Fibroblast of skin of right biceps (primary cell): Measurements from ENCODE around the gene LMF2.
A peak's percentile ranks its signal among the peaks of the same experiment; 100 is the strongest.

Source experiments
- DNase-seq: peaks from one replicate; pipeline ENCODE4 v3.0.0-alpha.2; 2013

Gene LMF2, protein sequence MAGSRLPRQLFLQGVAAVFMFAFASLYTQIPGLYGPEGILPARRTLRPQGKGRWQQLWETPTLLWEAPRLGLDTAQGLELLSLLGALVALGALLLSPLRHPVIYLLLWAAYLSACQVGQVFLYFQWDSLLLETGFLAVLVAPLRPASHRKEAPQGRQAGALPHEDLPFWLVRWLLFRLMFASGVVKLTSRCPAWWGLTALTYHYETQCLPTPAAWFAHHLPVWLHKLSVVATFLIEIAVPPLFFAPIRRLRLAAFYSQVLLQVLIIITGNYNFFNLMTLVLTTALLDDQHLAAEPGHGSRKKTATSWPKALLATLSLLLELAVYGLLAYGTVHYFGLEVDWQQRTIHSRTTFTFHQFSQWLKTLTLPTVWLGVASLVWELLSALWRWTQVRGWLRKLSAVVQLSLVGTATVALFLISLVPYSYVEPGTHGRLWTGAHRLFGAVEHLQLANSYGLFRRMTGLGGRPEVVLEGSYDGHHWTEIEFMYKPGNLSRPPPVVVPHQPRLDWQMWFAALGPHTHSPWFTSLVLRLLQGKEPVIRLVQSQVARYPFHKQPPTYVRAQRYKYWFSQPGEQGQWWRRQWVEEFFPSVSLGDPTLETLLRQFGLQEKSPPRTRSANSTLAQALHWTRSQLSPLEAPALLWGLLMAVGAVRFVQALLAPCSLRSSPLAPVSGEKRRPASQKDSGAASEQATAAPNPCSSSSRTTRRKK

DNA sequence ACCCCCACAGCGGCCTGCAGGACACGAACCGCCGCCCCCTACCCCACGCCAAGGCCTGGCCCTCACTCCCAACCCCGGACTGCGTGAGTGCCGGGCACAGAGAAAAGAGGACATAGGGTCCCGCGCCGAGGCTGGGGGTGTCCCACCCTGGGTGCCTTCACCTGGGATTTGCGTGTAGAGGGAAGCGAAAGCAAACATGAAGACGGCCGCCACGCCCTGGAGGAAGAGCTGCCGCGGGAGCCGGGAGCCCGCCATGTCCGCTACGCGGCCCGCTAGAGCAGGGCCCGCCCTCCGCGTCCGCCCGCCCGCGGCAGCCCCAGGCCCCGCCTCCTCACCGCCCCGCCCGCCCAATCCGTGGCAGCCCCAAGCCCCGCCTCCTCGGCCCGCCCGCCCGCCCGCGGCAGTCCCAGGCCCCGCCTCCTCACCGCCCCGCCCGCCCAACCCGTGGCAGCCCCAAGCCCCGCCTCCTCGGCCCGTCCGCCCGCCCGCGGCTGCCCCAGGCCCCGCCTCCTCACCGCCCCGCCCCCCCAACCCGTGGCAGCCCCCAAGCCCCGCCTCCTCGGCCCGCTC, at the start of gene LMF2:
TSS of gene LMF2 (minus strand) at position 282 of the 570 bp plus-strand sequence. CDS start at position 255, 27 bp downstream.
- no peak for DNase-seq

DNA sequence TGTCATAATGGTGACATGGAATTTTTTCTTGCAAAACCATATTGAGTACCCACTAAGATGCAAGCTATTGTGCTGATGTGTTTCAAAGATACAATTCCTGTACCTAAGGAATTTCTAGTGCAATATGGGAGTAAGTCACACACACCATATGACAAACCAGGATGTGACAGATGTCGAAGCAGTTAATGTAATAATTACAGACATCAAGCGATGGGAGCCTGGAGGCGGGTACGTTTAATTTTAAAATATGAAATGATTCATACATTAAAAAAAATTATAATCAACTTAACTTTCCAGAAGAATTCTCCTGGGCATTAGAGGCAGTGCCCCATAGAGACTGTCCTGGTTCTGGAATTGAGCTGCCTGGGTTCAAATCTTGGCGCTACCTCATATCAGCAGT, 49.2 kb upstream of the LMF2 start:
- DNase-seq, result no peak

DNA sequence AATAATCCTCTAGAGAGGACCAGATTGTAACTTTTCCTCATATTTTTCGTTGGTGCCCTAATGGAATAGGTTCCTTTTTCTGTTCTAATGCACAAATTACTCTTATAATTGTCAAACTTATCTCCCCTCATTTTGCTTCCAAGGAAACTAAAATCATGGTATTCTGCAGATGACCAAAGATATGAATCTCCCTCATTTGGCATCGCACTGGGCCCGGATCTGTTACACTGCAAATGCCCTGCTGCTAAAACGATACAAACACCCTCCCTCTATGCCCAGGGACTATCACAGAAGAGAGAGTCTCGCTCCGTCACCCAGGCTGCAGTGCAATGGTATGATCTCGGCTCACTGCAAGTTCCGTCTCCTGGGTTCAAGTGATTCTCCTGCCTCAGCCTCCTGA, 45.8 kb upstream of the LMF2 start:
- DNase-seq, result no peak

DNA sequence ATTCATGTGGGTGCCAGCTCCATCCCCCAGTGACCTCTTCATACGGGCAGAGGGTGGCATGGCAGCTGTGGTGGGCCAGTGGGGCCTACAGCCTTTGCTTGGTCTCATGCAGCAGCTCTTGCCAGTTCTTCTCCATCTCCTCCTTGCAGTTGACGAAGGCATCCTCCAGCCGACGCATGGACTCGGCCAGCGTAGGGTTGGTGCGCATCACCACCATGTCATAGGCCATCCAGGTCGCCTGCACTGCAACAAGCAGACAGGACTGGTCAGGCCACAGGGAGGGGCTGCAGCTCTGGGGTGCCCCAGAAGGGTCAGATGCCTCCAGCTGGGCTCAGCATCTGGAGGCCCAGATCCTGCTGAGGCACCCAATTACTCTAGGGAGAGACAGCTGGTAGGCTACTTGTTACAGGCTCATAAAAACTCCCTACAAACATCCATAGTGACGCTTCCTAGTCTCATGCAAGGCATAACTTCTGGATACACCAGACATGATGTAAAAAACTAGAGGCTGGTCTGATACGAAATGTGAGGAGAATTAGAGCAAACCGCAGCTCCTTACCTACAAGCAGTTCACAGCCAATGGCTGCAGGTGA, 43.8 kb upstream of the LMF2 start:
- no peak for DNase-seq

DNA sequence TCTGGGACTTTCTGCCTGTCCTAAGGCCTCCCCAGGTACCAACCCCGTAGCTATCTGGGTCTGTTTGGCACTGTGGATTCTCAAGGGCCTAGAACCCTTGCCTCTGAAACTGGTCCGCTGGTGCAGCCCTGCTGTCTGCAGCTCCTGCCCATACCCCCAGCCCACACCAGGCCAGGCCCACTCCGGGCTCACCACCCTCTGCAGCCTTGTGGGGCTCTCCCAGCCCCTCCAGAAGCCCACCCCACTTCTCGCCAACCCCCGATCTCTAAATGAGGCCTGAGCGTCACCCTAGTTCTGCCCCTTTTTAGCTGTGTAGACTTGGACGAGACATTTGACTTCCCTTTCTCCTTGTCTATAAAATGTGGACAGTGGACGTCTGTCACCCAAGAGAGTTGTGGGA, 42.9 kb upstream of the LMF2 start:
- no peak for DNase-seq

DNA sequence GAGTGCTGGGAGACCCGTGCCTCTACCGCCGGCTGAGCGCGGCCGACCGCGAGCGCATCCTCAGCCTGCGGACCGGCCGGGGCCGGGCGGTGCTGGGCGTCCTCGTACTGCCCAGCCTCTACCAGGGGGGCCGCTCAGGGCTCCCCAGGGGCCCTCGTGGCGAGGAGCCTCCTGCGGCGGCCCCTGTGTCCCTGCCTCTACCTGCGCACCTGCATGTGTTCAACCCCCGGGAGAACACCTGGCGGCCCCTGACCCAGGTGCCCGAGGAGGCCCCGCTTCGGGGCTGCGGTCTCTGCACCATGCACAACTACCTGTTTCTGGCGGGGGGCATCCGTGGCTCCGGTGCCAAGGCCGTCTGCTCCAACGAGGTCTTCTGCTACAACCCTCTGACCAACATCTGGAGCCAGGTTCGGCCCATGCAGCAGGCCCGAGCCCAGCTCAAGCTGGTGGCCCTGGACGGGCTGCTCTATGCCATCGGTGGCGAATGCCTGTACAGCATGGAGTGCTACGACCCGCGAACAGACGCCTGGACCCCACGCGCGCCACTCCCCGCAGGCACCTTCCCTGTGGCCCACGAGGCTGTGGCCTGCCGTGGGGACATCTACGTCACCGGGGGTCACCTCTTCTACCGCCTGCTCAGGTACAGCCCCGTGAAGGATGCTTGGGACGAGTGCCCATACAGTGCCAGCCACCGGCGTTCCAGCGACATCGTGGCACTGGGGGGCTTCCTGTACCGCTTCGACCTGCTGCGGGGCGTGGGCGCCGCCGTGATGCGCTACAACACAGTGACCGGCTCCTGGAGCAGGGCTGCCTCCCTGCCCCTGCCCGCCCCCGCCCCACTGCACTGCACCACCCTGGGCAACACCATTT, 41.7 kb upstream of the LMF2 start:
- no peak for DNase-seq

DNA sequence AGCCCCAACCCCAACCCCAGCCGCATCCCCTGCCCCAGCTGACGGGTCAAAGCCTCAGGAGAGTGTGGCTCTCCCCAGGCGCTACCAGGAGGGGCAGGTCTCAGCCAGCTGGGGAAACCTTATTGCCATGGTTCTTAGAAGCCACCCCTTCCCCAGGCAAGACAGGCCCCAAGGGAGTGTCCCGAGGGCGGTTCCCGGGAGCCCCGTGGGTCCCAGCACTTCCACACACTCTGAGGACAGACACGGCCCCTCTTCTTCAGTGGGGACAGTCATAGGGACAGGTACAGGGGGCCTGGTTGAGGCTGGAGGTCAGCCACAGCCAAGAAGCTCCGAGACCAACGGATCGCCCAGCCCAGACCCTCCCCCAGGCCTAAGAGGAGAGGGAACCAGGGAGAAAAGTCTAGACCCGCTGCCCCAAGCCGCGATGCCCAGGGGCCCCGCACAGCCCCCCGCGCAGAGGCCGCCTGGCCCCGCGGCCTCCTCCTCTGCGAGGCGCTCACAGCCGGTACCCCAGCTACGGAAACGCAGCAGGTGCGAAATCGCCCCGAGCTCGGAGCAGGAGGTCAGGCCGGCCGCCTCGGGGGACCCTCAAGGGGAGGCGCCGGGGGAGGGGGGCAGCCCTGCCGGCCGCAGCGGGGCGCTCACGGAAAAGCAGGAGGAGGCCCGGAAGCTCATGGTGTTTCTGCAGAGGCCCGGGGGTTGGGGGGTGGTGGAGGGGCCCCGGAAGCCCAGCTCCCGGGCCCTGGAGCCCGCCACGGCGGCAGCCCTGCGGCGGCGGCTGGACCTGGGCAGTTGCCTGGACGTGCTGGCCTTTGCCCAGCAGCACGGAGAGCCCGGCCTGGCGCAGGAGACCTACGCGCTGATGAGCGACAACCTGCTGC, 40.8 kb upstream of the LMF2 start:
- DNase-seq, result no peak

DNA sequence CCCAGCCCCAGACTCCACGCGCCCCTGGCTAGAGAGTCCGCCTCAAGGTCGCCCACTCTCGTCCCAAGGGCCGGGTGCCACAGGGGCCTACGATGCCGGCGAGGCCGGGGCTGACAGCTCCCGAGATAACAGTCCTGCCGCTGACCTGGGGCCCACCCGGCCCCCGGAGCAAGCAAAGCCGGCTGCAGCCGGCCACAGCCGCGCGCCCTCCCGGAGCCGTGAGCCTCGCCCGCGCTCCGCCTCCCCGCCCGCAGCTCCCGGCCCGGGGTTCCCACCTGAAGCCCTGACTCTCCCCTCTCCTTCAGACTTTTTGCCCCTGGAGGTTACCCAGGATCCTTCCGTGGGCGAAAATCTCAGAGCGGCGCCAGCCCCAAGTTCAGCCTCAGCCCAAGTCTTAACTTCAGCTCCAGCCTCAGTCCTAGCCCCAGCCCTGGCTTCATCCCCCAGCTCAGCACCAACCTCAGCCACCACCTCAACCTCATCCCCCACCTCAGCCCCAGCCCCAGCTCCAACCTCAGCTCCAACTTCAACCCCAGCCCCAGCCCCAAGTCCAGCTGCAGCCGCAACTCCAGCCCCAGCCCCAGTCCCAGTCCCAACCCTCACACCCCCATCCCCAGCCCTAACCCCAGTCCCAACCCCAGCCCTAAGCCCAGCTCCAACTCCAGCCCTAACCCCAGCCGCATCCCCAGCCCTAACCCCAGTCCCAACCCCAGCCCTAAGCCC, 39.9 kb upstream of the LMF2 start:
- DNase-seq, result no peak

DNA sequence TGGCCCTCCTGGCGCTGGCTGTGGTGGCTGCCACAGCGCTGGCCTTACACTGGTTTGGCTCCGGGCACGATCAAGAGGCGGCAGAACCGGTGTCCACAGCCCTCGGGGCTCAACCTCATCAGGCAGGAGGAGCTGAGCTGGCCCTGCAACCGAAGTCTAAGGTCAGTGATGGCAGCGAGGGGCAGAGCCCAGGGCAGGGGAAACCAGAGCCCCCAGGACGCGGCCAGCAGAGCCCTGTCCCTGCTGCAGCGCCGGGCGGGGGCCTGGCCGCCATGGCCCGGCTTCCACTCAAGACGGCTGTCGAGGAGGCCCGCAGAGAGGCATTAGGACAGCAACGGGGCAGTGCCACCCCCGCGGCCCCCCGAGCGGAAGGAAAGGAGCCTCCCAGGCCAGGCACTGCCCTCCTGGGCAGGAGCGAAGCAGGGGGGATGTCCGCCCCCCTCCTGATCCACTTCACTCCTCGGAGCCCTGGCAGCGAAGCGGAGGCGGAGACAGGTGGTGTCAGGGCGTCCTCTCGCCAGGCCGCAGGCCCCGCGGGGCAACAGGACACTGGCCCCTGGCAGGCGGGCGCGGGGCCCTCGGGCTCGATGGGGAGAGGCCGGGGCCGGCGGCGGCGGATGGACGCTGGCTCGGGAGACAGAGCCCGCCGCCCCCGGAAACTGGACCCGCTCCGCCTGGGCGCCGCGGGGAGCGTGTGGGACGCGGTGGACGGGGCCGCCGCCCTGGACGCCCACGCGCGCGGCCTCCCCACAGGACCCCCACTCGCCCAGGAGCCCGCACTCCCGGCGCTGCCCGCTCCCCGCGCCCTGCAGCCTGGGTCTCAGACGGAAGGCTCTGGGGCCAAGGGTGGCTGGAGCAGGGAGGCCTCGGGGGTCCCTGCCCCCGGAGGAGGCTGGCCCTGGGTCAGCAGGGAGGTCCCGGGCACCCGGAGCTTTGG, 39.1 kb upstream of the LMF2 start:
- no peak for DNase-seq

DNA sequence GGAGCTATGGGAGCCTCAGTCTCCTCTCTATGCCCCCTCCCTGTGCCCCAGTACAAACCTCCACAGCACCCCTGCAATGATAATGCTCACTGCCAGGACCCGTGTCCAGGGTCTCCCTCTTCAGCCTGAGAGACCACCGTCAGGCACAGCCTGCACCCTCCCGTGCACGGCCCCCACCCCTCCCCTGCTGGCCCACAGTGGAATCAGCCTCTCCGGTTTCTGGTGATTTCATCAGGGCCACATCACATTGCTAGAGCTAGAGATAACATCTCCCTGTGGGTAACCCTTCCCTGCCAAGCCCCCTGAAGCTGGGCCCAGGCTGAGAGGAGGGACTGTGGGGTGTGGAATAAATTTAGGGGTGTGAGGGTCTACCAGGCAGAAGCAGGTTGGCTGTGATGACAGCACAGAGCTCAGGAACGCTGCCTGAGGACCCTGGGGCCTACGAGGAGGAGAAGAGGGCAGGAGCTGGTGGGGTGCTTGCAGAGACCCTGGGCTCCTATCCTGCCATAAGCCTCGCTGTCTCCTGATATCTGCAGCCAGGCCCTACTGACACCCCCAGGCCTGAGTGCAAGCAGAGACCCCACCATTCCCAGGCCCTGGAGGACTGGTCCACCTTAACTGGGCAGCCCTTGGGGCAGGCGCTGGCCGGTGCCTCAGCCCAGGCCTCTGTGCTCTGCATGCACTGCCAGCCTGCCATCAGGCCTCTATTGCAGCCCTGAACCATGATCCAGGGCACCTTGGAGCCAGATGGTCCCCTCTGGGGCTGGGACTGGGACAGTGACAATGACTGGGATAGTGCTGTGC, 38.2 kb upstream of the LMF2 start, which contains the start of gene KLHDC7B:
TSS of gene KLHDC7B (plus strand) at position 378 of the 804 bp plus-strand sequence. CDS start at position 723, 345 bp downstream.
- DNase-seq, result peak; percentile 68

DNA sequence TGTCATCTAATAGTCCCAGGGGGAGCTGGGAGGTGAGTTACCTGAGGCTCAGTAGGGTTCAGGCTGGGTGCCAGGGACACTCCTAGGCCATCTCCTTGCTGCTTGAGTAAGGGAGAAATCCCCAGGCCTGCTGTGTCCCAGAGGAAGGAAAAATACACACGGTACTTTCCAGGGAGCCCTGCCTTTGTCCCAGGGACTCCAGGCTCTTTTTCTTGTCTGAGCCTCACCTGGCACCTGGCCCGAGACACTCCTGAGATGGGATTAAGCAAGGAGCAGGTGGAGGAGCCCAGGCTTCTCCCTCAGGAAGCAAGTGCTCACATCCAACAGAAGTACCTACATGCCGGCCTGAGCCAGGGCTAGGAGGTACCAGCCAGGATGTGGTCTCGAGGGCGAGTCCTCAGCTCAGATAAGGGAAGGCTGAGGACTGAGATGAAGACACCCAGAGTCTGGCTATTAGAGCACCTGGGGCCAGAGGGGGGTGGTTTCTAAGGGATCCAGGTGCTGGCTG, 37.3 kb upstream of the LMF2 start:
- DNase-seq, result no peak

DNA sequence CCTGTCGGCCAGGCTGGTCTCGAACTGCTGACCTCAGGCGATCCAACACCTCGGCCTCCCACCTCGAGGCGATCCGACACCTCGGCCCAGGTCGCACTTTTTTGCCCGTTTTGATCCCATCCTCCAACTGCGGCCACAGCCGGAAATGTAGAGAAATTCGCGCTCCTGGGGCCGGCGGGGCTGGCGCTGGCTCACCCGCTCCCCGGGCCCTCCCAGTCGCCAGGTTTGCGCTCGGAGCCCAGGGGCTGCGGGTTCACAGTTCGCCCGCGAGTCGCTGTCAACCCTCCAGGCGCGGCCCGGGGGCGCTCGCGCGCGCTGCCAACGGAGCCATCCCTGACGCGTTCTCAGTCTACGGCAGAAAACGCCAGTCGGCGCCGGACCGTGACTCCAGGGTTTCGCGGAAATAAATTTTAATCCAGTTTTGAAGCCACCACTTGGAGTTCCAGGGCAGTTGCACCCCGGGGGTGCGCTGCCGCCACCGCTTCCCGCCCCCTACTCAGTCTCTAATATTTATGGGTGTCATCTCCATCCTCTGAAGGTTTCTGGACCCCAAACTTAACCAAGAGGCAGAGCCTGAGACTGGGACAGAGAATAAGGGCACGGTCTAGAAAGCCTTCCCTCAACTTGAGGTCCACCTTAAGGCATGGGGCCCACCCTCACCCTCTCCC, 36.7 kb upstream of the LMF2 start:
- DNase-seq, result peak; percentile 72

DNA sequence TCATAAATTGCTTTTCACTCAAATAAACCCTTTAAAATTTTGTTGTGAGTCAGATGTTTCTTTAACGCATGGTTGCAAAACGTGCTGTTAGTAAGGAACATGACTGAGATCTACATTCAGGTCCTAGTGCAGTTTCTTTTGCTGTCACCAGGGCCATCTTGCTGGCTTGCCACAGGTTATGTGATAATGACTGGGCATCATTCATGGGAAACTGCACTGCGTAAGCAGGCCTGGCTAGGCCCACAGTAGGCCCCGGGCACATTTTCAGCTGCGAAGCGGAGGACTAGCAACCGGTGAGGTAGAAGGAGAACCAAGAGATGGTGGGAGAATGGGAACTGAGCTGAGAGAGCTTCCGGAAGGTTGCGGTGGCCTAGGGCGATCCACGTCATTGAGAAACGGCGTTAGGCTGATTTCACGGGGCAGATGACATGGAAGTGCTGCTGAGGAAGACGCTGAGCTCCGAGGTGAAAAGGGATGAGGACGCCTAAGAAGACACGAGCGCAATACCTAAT, 35.0 kb upstream of the LMF2 start:
- no peak for DNase-seq

DNA sequence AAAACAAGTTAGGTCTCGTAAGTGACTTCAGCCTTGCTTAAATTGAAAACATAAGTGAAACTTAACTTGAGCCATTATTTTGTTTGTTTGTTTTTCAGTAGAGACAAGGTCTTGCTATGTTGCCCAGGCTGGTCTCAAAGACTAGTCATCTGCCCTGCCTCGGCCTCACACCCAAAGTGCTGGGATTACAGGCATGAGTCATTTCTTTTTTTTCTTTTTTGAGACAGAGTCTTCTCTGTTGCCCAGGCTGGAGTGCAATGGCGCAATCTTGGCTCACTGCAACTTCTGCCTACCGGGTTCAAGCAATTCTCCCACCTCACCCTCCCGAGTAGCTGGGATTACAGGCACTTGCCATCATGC, 34.1 kb upstream of the LMF2 start:
- peak; percentile 81 for DNase-seq

DNA sequence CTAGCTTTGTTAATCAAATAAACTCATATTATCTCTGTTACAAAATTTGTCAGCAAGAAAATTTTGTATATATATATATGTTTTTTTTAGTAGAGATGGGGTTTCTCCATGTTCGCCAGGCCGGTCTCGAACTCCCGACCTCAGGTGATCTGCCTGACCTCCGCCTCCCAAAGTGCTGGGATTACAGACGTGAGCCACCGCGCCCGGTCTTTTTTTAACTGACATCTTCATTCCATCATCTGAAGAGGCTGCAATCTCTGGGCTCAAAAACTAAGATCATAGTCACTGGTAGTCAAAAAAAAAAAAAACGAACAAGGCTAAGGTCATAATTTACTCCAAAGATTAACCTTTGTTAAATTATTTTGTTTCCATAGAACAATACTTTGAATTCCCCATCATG, 32.9 kb upstream of the LMF2 start:
- no peak for DNase-seq

DNA sequence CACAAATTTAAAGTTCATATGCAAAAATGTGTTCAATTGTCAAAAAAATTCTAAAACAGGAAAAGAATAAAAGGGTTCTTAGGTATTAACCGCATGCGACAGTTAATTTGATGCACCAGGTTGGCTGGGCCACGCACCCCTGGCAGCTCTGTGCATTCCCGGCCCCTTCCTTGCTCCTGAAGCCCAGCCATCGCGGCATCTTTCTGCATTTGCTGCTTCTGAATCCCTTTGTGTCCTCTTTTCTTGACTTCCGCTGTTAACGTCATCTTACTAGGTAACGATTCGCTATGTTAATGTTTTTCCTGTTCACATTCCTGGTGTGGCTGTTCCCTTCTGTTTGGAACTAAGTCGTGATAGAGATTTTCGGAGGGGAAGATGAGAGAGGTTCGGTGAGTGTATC, 30.3 kb upstream of the LMF2 start:
- no peak for DNase-seq

DNA sequence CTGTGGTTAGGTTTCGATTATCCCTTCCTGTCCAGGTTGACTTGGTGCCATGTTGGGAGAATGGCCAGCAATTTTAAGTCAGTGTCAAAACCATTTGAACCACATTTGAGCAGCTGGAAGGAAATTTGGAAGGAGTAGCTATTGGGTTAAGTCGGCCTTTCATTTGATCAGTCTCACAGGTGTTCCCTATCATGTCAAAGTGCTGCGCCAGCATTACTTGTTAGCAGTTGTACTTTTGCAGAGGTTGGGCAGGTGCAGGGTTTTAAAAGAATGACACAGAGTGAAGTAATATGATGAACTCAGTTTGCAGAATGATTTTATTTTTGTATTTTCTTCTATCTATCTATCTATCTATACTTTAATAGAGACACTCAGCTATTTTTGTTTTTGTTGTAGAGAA, 28.7 kb upstream of the LMF2 start:
- DNase-seq, result no peak

DNA sequence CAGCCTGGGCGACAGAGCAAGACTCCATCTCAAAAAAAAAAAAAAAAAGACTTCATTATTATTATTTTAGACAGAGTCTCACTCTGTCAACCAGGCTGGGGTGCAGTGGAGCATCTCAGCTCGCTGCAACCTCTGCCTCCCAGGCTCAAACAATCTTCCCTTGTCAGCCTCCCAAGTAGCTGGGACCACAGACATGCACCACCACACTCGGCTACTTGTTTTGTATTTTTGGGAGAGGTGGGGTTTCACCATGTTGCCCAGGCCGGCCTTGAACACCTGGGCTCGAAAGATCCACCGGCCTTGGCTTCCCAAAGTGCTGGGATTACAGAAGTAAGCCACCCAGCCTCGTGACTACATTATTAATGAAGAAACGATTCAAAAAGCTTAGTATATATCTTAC, 27.6 kb upstream of the LMF2 start:
- no peak for DNase-seq
